Duodenal mucosa (tissue), 2 donors: ENCODE data around the gene PRND.
"Not testable (repeated sequence)": the region's sequence is repeated elsewhere in the genome, so short reads cannot be mapped to it uniquely, and the experiment has no call there.

Experiments used
- H3K27ac ChIP-seq: one replicate; pipeline ENCODE4 v1.7.0; 2013; ENCODE audit warnings: low read depth, low read length
- H3K27me3 ChIP-seq, 2 donors: one replicate each; pipeline ENCODE4 v1.7.0; 2013; ENCODE audit warnings: low read length in 2 of 2, control low read depth in 1 of 2; ENCODE audit not compliant: insufficient read depth in 2 of 2, control insufficient read depth in 1 of 2
- H3K36me3 ChIP-seq, 2 donors: one replicate each; pipeline ENCODE4 v1.7.0; 2013; ENCODE audit warnings: low read length in 2 of 2, control low read depth in 1 of 2; ENCODE audit not compliant: insufficient read depth in 2 of 2, control insufficient read depth in 1 of 2
- H3K4me1 ChIP-seq, 2 donors: one replicate each; pipeline ENCODE4 v1.7.0; 2013; ENCODE audit warnings: low read length in 2 of 2, control low read depth in 1 of 2; ENCODE audit not compliant: insufficient read depth in 2 of 2, control insufficient read depth in 1 of 2
- H3K4me3 ChIP-seq, 2 donors: one replicate each; pipeline ENCODE4 v1.7.0; 2013; ENCODE audit warnings: low read length in 2 of 2, low read depth in 1 of 2
- H3K9ac ChIP-seq, 2 donors: one replicate each; pipeline ENCODE4 v1.7.0; 2013; ENCODE audit warnings: low read length in 2 of 2, low read depth in 1 of 2
- H3K9me3 ChIP-seq, 2 donors: one replicate each; pipeline ENCODE4 v1.7.0; 2013; ENCODE audit warnings: low read length in 2 of 2, control low read depth in 1 of 2; ENCODE audit not compliant: control insufficient read depth in 1 of 2

The PRND gene

GRCh38 chr20:4703281-4703676 is 18.4 kb upstream of the PRND start:
- H3K9ac ChIP-seq = no peak overlapping the region
- H3K27ac ChIP-seq = no peak overlapping the region
- no peaks in the 10 kb centered on the region for H3K9me3 ChIP-seq
- H3K4me1 ChIP-seq = no peaks in the 10 kb centered on the region
- no peaks in the 10 kb centered on the region for H3K27me3 ChIP-seq
- no peak overlapping the region for H3K4me3 ChIP-seq
- peaks cover 7 to 19% of the 10 kb centered on the region in 2 donors for H3K36me3 ChIP-seq

GRCh38 chr20:4706941-4707340 is 14.8 kb upstream of the PRND start:
- H3K4me3 ChIP-seq, H3K9me3 ChIP-seq, H3K27me3 ChIP-seq, H3K36me3 ChIP-seq, H3K9ac ChIP-seq, H3K4me1 ChIP-seq, H3K27ac ChIP-seq: not testable (repeated sequence)

DNA sequence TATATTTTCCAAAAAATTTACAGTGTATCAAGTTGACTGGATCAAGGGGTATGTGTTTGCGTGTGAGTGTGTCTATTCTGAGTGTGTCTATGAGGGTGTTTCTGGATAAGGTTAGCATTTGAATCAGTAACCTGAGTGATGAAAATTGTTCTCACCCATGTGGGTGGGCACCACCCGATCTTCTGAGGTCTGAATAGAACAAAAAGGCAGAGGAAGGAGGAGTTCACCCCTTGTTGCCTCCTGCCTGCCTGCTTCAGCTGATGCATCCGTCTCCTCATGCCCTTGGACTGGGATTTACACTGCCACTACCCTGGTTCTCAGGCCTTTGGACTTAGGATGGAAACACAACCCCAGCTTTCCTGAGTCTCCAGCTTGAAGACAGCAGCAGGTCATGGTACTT is 13.7 kb upstream of the PRND start:
- H3K4me3 ChIP-seq = no peak overlapping the region
- H3K27me3 ChIP-seq = no peaks in the 10 kb centered on the region
- H3K9ac ChIP-seq = no peak overlapping the region
- H3K4me1 ChIP-seq = no peaks in the 10 kb centered on the region
- H3K9me3 ChIP-seq = no peaks in the 10 kb centered on the region
- no peak overlapping the region for H3K27ac ChIP-seq
- H3K36me3 ChIP-seq = no peaks in the 10 kb centered on the region

DNA sequence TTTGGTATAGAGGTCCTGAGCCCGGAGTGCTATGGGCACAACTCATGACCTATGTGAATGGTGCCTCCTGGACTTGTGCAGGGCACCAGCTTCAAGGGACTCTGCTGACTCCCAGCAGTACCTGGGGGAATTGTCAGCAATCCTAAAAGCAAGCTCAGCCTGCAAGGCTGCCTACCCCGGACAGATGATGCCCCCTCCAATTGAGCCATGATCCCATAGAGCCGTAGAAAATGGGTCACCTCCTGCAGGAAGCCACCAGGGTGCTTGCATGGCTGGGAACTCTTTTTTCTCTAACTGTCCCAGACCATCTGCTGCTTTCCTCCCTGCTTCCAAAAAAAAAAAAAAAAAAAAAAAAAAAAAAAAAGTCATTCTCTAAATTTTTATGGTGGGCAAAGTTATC is 12.9 kb upstream of the PRND start:
- Histone ChIP-seq H3K4me3 (no peak overlapping the region), H3K9me3 (no peaks in the 10 kb centered on the region)

GRCh38 chr20:4709261-4710105 is 12.2 kb upstream of the PRND start:
- no peaks in the 10 kb centered on the region for H3K36me3 ChIP-seq
- H3K27me3 ChIP-seq = no peaks in the 10 kb centered on the region
- no peaks in the 10 kb centered on the region for H3K4me1 ChIP-seq
- H3K27ac ChIP-seq = no peak overlapping the region
- no peak overlapping the region for H3K4me3 ChIP-seq
- no peak overlapping the region for H3K9ac ChIP-seq
- no peaks in the 10 kb centered on the region for H3K9me3 ChIP-seq

More for the DNA sequence above, 12.9 kb upstream of the PRND start:
- no peak overlapping the region for H3K9ac ChIP-seq
- no peaks in the 10 kb centered on the region for H3K36me3 ChIP-seq
- H3K4me1 ChIP-seq = no peaks in the 10 kb centered on the region
- H3K27ac ChIP-seq = no peak overlapping the region
- H3K27me3 ChIP-seq = no peaks in the 10 kb centered on the region

DNA sequence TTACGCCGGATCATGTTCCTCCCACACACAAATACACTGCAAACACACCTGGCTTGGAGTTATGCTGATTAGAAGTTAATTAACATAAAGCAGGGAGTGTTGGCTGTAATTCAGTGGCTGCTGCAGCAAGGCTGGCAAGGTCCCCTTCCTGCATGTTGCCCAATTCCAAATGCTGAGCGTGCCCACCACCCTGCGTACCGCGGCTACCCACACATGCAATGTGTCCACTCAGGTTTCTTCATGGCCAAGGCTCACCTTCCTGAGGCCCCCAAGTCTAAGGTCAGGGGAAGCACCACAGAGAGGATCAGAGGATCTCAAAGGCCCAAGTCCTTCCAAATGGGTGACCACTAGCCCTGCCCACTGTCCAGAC is 11.6 kb upstream of the PRND start:
- Histone ChIP-seq H3K27ac (no peak overlapping the region), H3K27me3 (no peaks in the 10 kb centered on the region), H3K4me3 (no peak overlapping the region), H3K36me3 (no peaks in the 10 kb centered on the region), H3K9me3 (no peaks in the 10 kb centered on the region), H3K4me1 (no peaks in the 10 kb centered on the region), H3K9ac (no peak overlapping the region)

GRCh38 chr20:4711511-4711910 is 10.2 kb upstream of the PRND start:
- Histone ChIP-seq H3K9me3 (no peaks in the 10 kb centered on the region), H3K27ac (no peak overlapping the region), H3K4me1 (no peaks in the 10 kb centered on the region), H3K36me3 (no peaks in the 10 kb centered on the region), H3K9ac (no peak overlapping the region), H3K27me3 (no peaks in the 10 kb centered on the region), H3K4me3 (no peak overlapping the region)

DNA sequence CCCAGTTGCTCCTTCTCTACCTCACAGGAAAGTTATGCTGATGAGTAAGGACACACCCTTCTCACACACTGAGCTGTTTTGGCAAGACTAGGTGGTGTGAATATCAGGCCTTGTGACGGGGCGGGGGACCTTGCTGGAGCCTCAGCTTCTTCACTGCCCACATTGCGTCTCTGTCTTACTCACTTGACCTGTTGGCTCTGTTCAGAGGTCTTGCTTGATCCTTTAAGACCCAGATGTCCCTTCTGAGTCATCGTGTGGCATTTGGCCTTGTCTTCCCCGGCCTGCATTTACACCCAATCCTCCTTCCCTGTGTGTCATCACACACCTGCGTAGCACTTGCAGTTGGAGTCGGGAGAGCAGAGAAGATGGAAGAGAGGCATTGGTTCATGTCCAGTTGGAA is 8.3 kb upstream of the PRND start:
- no peaks in the 10 kb centered on the region for H3K27me3 ChIP-seq
- H3K36me3 ChIP-seq = no peaks in the 10 kb centered on the region
- no peaks in the 10 kb centered on the region for H3K4me1 ChIP-seq
- no peak overlapping the region for H3K27ac ChIP-seq
- H3K9me3 ChIP-seq = no peaks in the 10 kb centered on the region
- H3K4me3 ChIP-seq = no peak overlapping the region
- no peak overlapping the region for H3K9ac ChIP-seq

GRCh38 chr20:4714818-4715217 is 6.9 kb upstream of the PRND start:
- no peaks in the 10 kb centered on the region for H3K27me3 ChIP-seq
- no peak overlapping the region for H3K4me3 ChIP-seq
- H3K36me3 ChIP-seq = no peaks in the 10 kb centered on the region
- peaks cover 0 to under 1% of the 10 kb centered on the region in 2 donors for H3K4me1 ChIP-seq
- H3K9ac ChIP-seq = no peak overlapping the region
- H3K9me3 ChIP-seq = no peaks in the 10 kb centered on the region
- H3K27ac ChIP-seq = no peak overlapping the region

DNA sequence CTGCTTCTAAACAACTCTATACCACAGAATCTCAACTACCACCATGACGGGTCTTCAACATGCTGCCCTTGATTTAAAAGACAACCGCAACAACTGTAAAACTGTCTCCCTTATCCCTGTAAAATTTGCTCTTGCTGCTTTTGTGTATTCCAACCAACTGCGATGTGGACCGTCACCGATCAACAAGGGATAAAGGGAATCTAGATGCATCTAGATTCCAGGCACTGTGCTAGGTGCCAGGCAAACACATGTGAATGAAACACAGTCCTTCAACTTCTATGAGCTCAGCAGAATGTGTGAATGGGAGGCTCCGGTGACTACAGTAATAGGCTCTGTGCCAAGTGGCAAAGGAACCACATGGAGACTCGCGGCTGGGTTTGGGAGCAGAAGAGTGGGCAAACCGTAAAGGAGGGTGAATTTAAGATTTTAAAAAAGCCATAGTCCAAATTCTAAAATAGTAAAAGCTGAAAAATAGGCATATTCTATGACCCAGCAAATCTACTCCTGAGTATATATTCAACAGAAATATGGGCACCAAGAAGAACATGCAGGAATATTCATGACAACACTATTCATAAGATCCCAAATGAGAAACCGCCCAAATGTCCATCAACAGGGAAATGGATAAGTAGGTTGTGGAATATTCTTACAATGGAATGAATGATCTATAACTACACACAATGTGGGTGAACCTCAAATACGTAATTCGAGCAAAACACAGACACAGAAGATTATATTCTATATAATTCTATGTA is 3.7 kb upstream of the PRND start:
- Histone ChIP-seq H3K9ac (no peak overlapping the region), H3K4me1 (peaks cover 0 to 6% of the 10 kb centered on the region in 2 donors), H3K9me3 (no peaks in the 10 kb centered on the region), H3K36me3 (no peaks in the 10 kb centered on the region), H3K4me3 (no peak overlapping the region), H3K27me3 (no peaks in the 10 kb centered on the region), H3K27ac (no peak overlapping the region)
